NCI-H1417 treated with DMSO at 0.1 percent for 48 hours (cell line): ENCODE measurements around the gene FAM227B.
"Not testable (repeated sequence)": the region's sequence is repeated elsewhere in the genome, so short reads cannot be mapped to it uniquely, and the experiment has no call there.

Experiments
- DNase-seq: peaks from one replicate; lab custom pipeline; 2025; lab: John Stamatoyannopoulos, UW

Gene FAM227B

DNA sequence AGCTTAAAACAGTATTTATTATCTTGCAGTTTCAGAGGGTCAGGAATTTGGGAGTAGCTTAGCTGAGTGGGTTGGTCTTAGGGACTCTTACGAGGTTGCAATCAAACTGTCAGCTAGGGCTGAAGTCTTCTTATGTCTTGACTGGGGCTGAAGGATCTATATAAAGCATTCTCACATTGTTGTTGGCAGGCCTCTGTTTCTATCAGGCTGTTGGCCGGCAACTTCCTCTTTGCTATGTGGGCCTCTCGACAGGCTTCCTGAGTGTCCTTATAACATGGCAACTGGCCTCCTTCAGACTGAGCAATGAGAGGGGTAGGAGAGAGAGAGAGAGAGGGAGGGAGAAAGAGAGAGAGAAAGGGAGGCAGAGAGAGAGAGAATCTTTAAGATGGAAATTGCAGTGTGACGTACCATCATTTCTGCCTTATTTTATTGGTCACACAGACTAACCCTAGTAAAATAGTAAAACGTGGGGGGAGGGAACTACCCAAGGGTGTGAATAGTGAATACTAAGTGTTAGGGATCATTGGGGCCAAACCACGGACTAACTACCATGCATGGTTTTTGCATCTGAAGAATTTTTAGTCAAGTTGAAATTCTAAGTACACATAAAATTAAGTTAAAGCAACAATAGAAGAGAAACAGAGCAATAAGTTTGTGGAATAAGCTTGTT is 181.5 kb downstream of the FAM227B start:
- no peak for DNase-seq

DNA sequence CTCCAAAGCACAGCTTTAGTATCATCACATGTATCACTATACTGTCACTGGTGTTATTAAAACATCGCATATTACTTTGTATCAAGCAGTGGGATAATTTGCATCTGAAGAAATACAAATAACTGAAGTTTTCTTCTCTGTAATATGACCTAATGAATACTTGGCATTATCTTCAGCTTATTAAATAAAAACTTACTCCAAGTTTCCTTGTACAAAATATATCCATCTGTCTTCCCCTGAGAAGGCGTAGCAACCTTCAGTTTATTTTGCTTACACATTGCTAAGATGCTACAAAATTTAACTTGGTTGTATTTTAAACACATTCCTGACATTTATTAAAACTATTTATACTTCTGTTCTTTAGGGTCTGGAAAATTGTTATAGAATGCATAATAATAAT is 183.9 kb downstream of the FAM227B start:
- DNase-seq = no peak

DNA sequence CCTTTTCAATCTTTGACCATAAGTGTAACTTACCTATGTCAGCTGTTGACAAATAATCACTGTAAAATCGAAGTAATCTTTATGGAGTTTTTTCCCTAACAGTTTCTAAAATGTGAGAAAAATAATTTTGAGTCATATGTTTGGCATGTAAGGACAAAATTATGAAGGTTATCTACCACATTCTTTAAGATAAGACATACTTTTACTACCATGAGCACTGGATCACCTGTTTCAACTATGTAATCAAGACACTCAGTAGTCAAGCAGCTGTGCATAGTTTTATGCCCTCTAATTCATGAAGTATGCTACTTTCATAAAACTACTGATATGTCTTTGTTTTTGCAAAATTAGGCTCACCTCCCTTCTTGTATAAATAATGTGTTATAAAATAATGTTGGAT is 185.4 kb downstream of the FAM227B start:
- no peak for DNase-seq

DNA sequence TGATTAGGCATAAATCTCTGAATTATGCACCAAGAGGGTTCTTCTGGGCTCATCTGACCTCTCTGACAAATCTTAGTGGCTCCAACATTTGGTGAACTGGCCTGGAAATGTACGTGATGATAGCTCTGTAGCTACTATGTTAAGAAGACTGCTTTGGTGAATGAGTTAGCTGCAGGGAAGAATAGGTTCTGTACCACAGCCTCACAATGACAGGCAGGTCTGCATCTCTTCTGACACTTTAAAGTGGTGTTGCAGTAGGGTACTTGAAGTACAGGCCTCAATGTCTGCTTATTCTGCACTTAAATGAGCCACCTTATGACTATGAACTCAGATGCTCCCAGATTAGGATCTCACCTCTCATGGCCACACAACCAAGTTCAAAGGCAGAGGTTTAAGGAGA is 190.6 kb downstream of the FAM227B start:
- DNase-seq = no peak

DNA sequence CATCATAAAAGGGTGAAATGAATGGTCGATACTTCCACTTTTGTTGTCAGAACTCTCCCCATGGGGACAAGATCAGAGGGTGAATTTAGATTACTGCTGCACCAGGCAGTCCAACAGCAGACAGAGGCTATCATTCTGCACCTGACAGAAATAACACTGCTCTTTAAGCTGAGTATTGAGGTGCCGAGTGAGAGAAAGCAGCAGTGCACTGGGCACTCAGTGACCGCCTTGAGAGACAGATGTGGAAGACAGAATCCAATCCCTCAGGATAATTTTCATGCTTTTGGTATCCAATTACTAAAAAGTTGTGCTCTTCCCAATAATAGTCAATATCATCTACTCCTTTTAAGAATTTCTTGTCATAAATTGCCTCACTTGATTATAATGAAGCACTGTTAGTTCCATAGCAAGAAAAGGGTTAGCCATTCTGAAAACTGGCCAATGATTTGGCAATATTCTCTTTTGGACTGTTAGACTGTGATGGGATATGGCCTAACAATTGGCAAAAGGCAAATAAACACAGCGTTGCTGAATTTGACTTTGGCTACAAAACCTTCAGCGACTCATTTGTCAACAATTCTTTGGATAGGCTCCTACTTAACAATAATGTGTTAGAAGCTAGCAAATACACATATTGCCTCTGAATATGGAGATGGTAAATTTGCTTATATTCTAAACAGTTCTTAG is 192.1 kb downstream of the FAM227B start:
- no peak for DNase-seq

DNA sequence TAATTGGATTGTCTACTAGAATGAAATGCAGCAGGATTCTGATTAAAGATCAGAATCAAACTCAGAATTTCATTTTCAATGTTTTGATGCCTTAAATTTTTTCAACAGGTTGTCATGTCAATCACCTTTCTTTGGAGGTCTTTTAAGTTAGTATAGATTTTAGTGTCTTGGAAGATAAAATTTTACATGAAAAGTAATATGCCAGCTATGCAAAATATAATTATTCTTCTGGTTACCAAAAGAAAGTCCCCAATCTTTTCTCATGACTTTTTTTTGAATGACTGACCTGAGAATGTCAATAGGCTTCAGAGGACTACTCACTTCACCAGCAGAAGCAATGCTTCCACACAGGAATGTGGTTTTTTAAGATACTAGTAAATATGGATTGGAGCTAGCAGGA is 193.2 kb downstream of the FAM227B start:
- no peak for DNase-seq

DNA sequence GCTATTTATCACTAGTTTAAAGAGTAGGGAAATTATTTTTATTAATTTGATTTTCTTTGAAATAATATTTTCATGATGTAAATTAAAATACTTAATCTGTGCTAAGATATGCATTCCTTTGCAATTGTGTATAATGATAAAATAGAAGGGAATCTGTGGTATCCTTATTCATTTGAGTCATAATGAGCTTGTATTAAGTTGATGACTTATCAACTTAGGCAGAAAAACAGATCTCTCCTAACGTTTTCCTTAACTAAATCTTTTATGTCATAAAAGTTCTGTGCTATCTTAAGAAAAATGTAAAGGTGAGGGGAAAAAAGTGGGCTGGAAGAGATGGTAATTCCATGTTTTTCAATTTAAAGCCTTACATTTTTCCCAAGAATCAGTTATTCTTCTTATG is 195.7 kb downstream of the FAM227B start:
- no peak for DNase-seq

DNA sequence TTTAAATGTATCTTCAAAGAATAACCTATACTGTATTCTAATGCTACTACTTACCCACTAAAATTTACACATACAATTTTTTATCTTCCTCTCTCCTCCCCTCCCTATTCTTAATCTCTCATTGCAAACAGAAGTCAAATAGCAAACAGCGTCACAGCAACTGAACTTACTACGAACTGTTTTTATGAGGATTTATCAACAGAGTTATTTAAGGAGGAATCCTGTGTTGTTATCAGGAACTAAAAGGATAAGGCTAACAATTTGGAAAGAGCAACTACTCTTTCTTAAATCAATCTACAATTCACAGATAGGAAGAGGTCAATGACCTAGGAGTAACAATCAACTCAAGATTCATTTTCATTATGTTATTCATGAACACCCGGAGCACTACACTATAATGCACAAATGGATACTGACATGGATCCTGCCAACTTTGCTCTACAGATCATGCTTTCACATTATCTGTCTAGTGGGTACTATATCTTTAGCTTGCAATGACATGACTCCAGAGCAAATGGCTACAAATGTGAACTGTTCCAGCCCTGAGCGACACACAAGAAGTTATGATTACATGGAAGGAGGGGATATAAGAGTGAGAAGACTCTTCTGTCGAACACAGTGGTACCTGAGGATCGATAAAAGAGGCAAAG is 196.6 kb downstream of the FAM227B start:
- DNase-seq = no peak

DNA sequence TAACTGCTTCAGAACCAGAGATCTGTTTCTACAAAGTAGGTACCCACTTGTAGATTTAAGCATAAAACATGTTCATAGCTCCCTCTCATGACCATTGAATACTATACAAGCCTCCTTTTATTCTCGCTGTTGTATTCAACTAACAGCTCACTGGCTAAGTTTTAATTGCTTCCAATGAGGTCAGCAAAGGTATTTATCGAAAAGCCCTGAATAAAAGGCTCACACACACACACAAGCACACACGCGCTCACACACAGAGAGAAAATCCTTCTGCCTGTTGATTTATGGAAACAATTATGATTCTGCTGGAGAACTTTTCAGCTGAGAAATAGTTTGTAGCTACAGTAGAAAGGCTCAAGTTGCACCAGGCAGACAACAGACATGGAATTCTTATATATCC is 197.6 kb downstream of the FAM227B start, which contains the start of gene FGF7:
TSS of gene FGF7 (plus strand) at position 222 of the 400 bp plus-strand sequence. CDS start 1,056 bp downstream, outside the sequence.
- DNase-seq = no peak

DNA sequence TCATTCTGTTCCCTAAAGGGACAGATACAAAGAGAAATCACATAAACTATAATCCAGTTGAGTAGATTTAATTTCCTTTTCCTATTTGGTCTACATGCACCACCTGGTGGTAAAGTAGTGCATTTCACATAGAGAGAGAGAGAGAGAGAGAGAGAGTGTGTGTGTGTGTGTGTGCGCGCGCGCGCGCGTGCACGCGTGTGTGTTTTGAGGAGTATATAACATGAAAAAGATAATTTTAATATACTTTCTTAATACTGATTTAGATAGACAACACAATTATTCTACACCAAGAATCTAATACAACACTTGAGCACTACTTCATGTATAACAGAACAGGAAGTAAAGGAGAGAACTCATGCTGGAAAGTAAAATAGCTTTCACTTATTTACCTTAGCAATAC is 198.6 kb downstream of the FAM227B start:
- DNase-seq = no peak

DNA sequence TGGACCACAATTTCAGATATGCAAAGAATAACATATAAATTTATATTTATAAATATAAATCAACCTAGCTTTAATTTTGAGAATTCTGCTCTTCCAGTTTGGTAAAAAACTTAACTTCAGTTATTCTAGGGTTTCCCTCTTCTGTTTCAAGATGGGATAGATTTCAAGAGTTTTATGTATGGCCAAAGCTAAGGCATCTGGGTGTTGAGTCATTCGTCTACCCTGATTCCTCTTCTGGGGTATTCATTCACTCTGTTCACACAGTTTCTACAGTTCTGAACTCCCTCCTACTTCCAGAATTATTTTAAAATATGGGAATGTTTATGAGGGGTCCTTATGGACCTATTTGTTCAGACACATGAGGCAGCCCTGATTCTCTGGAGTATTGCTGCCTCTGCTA is 201.8 kb downstream of the FAM227B start:
- DNase-seq = no peak

DNA sequence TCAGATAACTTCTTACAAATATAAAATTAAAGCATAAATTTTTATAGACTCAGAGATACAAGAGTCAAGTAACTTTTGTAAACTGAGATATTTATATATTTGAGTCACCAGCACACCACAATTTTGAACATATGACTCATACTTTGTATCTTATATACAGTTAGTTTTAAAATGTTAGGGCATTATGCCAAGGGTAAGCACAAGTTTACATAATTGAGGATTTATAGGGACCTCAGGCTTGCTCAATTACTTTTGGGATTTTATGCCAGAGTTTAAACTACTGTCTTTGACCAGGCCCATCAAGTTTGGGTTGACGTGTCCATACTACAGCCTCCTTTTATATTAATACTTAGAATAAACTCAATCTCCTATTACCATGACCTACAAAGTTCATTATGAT is 205.0 kb downstream of the FAM227B start:
- no peak for DNase-seq

DNA sequence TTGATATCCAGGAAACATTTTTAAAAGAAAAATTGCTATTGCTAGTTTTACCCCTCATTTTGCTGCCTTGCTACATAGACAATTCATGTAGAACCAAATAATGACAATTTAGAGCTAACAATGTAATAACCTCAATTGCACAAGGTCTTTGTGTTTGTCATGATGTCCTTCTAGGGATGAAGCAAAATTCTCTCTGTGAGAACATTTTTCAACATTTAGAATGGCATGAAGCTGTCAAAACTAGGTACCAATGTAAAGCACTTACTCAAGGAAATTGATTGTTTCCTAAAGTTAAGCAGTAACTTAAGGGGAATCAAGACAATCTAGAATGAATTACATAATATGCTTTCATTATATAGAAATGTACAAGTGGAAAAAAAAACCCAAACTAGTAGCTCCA is 205.5 kb downstream of the FAM227B start:
- no peak for DNase-seq

DNA sequence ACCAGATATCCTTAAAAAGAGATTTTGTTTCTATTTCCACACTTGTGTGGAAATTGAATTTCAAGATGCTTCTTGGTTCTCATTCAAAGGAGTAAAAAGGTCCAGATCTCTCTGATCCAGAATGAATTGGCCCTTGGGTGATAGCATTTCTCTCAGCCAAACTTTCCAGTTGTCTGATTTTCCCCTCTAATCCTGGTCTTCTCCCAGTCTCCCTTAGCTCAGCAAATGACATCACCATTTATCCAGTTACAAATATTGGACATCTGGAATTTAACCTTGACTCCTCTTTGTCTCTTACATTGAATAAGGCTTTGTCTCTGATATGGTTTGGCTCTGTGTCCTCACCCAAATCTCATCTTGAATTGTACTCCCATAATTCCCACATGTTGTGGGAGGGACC is 207.8 kb downstream of the FAM227B start:
- no peak for DNase-seq

DNA sequence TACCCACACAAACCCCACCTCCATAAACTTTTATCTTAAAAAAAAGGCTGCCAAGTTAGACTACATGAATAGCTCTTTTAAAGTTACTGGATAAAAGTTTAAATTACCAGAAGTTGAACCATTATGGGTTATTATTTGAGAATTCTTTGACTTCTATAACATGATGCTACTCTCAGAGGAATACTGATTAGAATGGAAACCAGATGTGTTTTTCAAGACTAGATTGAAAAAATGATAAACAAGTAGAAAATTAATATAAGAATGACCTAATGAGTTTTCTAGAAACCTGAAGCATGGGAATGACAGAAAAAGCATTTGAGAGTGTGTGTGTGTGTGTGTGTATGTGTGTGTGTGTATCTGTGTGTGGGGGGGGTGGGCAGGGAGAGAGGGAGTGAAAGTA is 210.0 kb downstream of the FAM227B start:
- DNase-seq = no peak

DNA sequence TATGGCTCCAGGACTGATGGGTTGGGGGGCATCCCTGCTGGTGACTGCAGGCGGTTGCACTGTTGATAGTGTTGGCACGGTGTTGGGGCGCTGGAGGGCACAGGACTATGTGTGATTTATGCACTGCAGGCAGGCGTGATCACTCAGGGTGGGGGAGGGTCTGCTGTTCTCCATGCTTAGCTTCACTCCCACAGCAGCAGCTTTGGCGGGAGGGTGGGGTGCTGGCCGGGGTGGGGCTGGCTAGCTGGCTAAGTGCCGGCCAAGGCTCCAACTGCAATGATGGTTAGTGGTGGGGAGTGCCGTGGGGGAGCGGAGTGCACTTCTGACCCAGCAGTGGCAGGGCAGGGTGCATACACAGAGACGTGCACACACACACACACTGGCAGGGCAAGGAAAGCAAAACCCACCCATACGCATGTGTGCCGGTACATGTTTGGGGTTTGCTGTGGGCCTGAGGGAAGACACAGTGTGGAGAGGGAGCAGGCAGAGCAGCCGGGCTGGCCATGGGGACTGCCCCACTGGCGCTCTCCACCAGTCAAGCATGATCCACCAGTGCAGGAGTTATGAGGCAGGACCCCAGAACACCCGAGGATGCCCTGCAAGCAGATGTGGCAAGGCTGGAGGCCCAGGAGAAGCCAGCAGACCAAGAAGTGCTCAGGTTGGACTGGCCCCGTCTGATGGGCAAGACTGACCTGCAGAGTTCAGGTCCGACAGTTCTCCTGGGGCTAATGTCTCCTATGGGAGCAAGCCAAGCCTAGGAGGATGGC is 214.1 kb downstream of the FAM227B start:
- DNase-seq = no peak

DNA sequence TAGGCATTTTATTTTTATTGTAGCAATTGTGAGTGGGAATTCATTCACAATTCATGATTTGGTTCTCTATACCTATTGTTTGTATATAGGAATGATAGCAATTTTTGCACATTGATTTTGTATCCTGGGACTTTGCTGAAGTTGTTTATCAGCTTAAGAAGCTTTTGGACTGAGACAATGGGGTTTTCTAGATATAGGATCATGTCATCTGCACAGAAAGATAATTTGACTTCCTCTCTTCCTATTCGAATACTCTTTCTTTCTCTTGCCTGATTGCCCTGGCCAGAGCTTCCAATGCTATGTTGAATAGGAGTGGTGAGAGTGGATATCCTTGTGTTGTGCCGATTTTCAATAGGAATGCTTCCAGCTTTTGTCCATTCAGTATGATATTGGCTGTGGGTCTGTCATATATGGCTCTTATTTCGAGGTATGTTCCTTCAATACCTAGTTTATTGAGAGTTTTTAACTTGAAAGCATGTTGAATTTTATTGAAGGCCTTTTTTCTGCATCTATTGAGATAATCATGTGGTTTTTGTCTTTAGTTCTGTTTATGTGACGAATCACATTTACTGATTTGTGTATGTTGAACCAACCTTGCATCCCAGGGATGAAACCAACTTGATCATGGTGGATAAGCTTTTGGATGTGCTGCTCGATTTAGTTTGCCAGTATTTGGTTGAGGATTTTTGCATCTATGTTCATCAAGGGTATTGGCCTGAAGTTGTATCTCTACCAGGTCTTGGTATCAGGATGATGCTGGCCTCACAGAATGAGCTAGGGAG is 217.9 kb downstream of the FAM227B start:
- DNase-seq = not testable (repeated sequence)

DNA sequence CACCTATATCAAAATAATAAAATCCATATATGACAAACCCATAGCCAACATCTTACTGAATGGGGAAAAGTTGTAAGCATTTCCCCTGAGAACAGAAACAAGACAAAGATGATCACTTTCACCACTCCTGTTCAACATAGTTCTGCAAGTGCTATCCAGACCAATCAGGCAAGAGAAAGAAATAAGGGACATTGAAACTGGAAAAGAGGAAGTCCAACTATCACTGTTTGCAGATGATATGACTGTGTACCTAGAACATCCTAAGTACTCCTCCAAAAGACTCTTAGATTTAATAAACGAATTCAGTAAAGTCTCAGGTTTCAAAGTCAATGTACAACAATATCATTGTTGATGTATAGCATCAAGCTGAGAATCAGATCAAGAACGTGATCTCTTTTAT is 233.1 kb downstream of the FAM227B start:
- DNase-seq = no peak

DNA sequence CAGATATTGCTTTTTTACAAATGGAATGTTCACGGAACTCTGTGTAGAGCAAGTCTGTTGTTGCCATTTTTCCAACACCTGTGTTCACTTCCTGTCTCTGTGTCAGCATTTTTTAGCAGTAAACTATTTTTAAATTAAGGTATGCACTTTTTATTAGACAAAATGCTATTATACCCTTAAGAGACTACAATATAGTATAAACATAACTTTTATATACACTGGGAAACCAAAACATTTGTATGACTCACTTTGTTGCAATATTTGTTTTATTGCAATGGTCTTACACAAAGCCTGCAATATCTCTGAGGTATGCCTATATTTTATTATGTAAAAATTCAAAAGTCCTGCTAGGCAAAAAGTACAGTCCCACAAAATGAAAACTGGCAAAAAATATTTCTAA is 237.4 kb downstream of the FAM227B start:
- no peak for DNase-seq

DNA sequence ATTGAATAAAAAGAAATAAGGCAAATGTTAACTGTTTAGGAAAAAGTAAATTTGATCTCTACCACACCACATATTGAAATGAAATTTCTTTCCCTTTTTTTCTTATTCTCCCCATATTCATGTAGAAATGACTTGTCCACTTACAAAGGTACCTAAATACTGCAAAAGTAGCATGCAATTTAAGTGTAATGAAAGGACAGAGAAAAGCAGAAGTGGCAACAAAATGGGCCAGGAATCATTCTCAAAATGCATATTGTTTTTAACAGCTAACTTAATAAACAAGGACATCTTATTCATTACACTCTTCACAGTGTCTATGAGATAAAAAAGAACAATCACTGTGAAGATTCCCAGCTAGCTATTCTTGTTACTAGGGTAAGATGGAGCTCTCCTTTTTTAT is 238.2 kb downstream of the FAM227B start:
- no peak for DNase-seq

DNA sequence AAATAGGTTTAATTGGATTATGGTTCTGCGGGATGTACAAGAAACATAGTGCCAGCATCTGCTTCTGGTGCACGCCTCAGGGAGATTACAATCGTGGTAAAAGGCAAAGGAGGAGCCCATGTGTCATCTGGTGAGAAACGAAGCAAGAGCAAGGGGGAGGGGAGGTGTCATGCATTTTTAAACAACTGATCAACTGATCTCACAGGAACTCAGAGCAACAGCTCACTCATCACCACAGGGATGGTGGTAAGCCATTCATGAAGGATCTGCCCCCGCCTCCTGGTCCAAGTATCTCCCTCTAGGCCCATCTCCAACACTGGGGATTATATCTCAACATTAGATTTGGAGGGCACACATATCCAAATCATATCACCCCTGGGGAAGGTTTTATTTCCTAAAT is 239.7 kb downstream of the FAM227B start:
- DNase-seq = no peak

DNA sequence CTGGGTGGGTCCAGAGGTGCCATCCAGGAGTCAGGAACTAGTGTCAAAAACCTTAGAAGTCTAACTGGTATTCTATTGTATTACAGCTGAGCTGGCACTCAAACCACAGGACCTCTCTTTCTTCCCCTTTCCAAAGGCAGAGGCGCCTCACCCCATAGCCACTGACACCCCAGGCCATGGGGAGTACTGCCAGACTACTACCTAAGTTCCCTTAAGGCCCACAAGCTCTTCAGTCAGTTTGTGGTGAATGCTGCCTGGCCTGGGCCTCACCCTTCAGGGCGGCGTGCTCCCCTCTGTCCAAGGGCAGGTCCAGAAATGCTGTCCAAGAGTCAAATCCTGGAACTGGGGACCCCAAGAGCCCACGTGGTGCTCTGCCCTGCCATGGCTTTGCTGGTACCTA is 240.6 kb downstream of the FAM227B start:
- DNase-seq = no peak
